Measurements from ENCODE around the gene RERE.
"Not testable (repeated sequence)": the region's sequence is repeated elsewhere in the genome, so short reads cannot be mapped to it uniquely, and the experiment has no call there.

RERE gene

GRCh38 chr1:8512504-8512903 lies 304.9 kb downstream of the RERE start:
- DNase-seq (ENCODE audit: low spot score), result no peak

- DNase-seq (ENCODE audit: low spot score), result peak; percentile 66
Observed at GRCh38 chr1:8510041-8510823, 307.2 kb downstream of the RERE start.

- DNase-seq (ENCODE audit: low spot score), result no peak
Observed at GRCh38 chr1:8509579-8509978, 307.9 kb downstream of the RERE start.

GRCh38 chr1:8506995-8507615 lies 310.3 kb downstream of the RERE start:
- DNase-seq (ENCODE audit: low spot score), result no peak

GRCh38 chr1:8506456-8506855 lies 311.0 kb downstream of the RERE start:
- DNase-seq (ENCODE audit: low spot score), result no peak

GRCh38 chr1:8503842-8504241 lies 313.6 kb downstream of the RERE start:
- DNase-seq (ENCODE audit: low spot score), result no peak

- not testable (repeated sequence) for DNase-seq (ENCODE audit: low spot score)
Observed at GRCh38 chr1:8502949-8503348, 314.5 kb downstream of the RERE start.

- no peak for DNase-seq (ENCODE audit: low spot score)
Observed at GRCh38 chr1:8497210-8497819, 320.1 kb downstream of the RERE start.

GRCh38 chr1:8496473-8496872 lies 321.0 kb downstream of the RERE start:
- DNase-seq (ENCODE audit: low spot score), result no peak

GRCh38 chr1:8495928-8496401 lies 321.5 kb downstream of the RERE start:
- DNase-seq (ENCODE audit: low spot score), result no peak

- no peak for DNase-seq (ENCODE audit: low spot score)
Observed at GRCh38 chr1:8494681-8495080, 322.8 kb downstream of the RERE start.

GRCh38 chr1:8493916-8494540 lies 323.4 kb downstream of the RERE start:
- no peak for DNase-seq (ENCODE audit: low spot score)

GRCh38 chr1:8487249-8487648 lies 330.2 kb downstream of the RERE start:
- no peak for DNase-seq (ENCODE audit: low spot score)

GRCh38 chr1:8486047-8486446 lies 331.4 kb downstream of the RERE start:
- no peak for DNase-seq (ENCODE audit: low spot score)

GRCh38 chr1:8483586-8483985 lies 333.9 kb downstream of the RERE start:
- no peak for DNase-seq (ENCODE audit: low spot score)

GRCh38 chr1:8482979-8483381 lies 334.5 kb downstream of the RERE start:
- DNase-seq (ENCODE audit: low spot score), result no peak

- no peak for DNase-seq (ENCODE audit: low spot score)
Observed at GRCh38 chr1:8481650-8482380, 335.6 kb downstream of the RERE start.

- DNase-seq (ENCODE audit: low spot score), result no peak
Observed at GRCh38 chr1:8478566-8478965, 338.9 kb downstream of the RERE start.

GRCh38 chr1:8477983-8478362 lies 339.5 kb downstream of the RERE start:
- DNase-seq (ENCODE audit: low spot score), result no peak

GRCh38 chr1:8477166-8477982 lies 340.1 kb downstream of the RERE start:
- DNase-seq (ENCODE audit: low spot score), result no peak

GRCh38 chr1:8476006-8476405 lies 341.4 kb downstream of the RERE start:
- DNase-seq (ENCODE audit: low spot score), result no peak

Measured in hepatic stellate cell (primary cell).